ENCODE measurements around the gene RNGTT.
"Not testable (repeated sequence)": the region's sequence is repeated elsewhere in the genome, so short reads cannot be mapped to it uniquely, and the experiment has no call there.

The RNGTT gene

GRCh38 chr6:88963139-88964090 lies at the start of gene RNGTT:
Gene RNGTT, minus strand, starts transcription at chr6:88963618. Its CDS starts 209 bp downstream, at chr6:88963409.
- DNase-seq, result peak; percentile 98

GRCh38 chr6:89011436-89011835 lies 48.0 kb upstream of the RNGTT start:
- DNase-seq, result no peak

- no peak for DNase-seq
These were observed 47.4 kb upstream of the RNGTT start for GRCh38 chr6:89010825-89011224.

- peak; percentile 67 for DNase-seq
These were observed 46.2 kb upstream of the RNGTT start for GRCh38 chr6:89009624-89010059.

GRCh38 chr6:89008815-89009374 lies 45.5 kb upstream of the RNGTT start:
- no peak for DNase-seq

- DNase-seq, result no peak
These were observed 44.8 kb upstream of the RNGTT start for GRCh38 chr6:89008001-89008814.

- DNase-seq, result no peak
These were observed 44.0 kb upstream of the RNGTT start for GRCh38 chr6:89007209-89008000.

- no peak for DNase-seq
These were observed 39.1 kb upstream of the RNGTT start for GRCh38 chr6:89002523-89002922.

GRCh38 chr6:88997327-88997726 lies 33.9 kb upstream of the RNGTT start:
- DNase-seq, result no peak

GRCh38 chr6:88992741-88993552 lies 29.5 kb upstream of the RNGTT start:
- no peak for DNase-seq

GRCh38 chr6:88989215-88989614 lies 25.8 kb upstream of the RNGTT start:
- peak; percentile 7 for DNase-seq

GRCh38 chr6:88987922-88988321 lies 24.5 kb upstream of the RNGTT start:
- no peak for DNase-seq

- no peak for DNase-seq
These were observed 22.5 kb upstream of the RNGTT start for GRCh38 chr6:88985901-88986300.

GRCh38 chr6:88984606-88985005 lies 21.2 kb upstream of the RNGTT start:
- DNase-seq, result no peak

- DNase-seq, result no peak
These were observed 20.7 kb upstream of the RNGTT start for GRCh38 chr6:88984152-88984551.

- DNase-seq, result peak; percentile 56
These were observed 20.1 kb upstream of the RNGTT start for GRCh38 chr6:88983532-88983931.

- not testable (repeated sequence) for DNase-seq
These were observed 19.7 kb upstream of the RNGTT start for GRCh38 chr6:88983129-88983528.

- peak; percentile 64 for DNase-seq
These were observed 19.3 kb upstream of the RNGTT start for GRCh38 chr6:88982720-88983119.

- peak; percentile 5 for DNase-seq
These were observed 12.0 kb upstream of the RNGTT start for GRCh38 chr6:88975369-88975768.

GRCh38 chr6:88972504-88973423 lies 9.3 kb upstream of the RNGTT start:
- no peak for DNase-seq
